ENCODE data around the gene CCDC181. TPM values are rescaled to one million over a fixed set of nuclear protein-coding genes. Genes with fewer than 3 reads are reported as not detected.

Gene CCDC181
- total RNA-seq, 1 experiment from 2014 or later = 2.9 TPM

DNA sequence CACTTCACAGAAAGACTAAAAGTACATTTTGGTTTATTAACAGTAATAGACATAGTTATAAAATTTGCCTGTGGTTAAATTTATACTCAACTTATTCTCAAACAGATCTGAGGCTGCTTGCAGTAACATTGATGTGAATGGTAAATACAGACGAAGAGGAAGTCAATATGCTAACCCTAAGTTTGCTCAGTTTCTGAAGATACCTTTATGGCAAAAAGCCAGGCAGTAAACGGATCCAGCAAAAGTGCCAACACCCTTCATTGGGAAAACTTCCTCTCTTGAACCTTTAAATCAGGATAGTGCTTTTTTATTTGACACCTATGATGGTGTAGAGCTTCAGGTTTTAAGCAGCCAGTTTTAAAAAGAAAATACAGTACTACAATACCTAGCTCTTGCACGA is 16.6 kb upstream of the CCDC181 start:
- DNase-seq = no peak
- H3K9me3 ChIP-seq (ENCODE audit: control insufficient read depth, low read depth, low read length) = no peaks in the 10 kb centered on the region
- no peak overlapping the region for H3K4me3 Mint-ChIP-seq
- H4K8ac ChIP-seq (replicated peaks; ENCODE audit: insufficient read length, low read depth, low read length) = no peak overlapping the region
- H3K18ac ChIP-seq (ENCODE audit: insufficient read length, low read depth, low read length) = no peak overlapping the region
- no peaks in the 10 kb centered on the region for H3K79me2 ChIP-seq (ENCODE audit: insufficient read depth, low read length)
- no peak overlapping the region for H2BK5ac ChIP-seq (ENCODE audit: insufficient read length, low read length)
- H3K9me3 Mint-ChIP-seq = peaks cover 0 to 7% of the 10 kb centered on the region in 2 experiments; a peak in 2 of 5 replicates
- peaks cover 2% of the 10 kb centered on the region for H3K27me3 Mint-ChIP-seq (ENCODE audit: low read depth)
- H3K27ac Mint-ChIP-seq = no peak overlapping the region
- H3K23me2 ChIP-seq (ENCODE audit: insufficient read length, low read depth, low read length, poor library complexity, severe bottlenecking) = no peaks in the 10 kb centered on the region
- H3K14ac ChIP-seq (ENCODE audit: insufficient read depth, low read length) = no peak overlapping the region
- no peak overlapping the region for H3K56ac ChIP-seq (ENCODE audit: insufficient read length, low read depth, low read length)
- H2BK15ac ChIP-seq (ENCODE audit: low read depth, low read length) = no peak overlapping the region
- H3K27ac ChIP-seq (ENCODE audit: insufficient read length, low read depth, low read length) = no peak overlapping the region
- no peaks in the 10 kb centered on the region for H3K27me3 ChIP-seq (ENCODE audit: insufficient read depth, low read length)
- no peak overlapping the region for H4K91ac ChIP-seq (ENCODE audit: insufficient read length, low read depth, low read length)
- H4K5ac ChIP-seq (ENCODE audit: insufficient read length, low read depth, low read length) = no peak overlapping the region
- H3K79me1 ChIP-seq (ENCODE audit: insufficient read depth, low read depth, low read length, poor library complexity, severe bottlenecking) = no peaks in the 10 kb centered on the region
- no peak overlapping the region for H3T11ph ChIP-seq (ENCODE audit: low read length)
- WGBS (ENCODE audit: extremely low coverage, insufficient read length, low lambda C conversion rate) = no CpG with 5 or more reads among the region's 3 CpGs
- no peaks in the 10 kb centered on the region for H4K20me1 ChIP-seq (ENCODE audit: control insufficient read depth, insufficient read depth, insufficient read length)
- no peaks in the 10 kb centered on the region for H3K4me1 ChIP-seq (ENCODE audit: insufficient read depth, low read length)
- TF ChIP-seq, protein P1, sequence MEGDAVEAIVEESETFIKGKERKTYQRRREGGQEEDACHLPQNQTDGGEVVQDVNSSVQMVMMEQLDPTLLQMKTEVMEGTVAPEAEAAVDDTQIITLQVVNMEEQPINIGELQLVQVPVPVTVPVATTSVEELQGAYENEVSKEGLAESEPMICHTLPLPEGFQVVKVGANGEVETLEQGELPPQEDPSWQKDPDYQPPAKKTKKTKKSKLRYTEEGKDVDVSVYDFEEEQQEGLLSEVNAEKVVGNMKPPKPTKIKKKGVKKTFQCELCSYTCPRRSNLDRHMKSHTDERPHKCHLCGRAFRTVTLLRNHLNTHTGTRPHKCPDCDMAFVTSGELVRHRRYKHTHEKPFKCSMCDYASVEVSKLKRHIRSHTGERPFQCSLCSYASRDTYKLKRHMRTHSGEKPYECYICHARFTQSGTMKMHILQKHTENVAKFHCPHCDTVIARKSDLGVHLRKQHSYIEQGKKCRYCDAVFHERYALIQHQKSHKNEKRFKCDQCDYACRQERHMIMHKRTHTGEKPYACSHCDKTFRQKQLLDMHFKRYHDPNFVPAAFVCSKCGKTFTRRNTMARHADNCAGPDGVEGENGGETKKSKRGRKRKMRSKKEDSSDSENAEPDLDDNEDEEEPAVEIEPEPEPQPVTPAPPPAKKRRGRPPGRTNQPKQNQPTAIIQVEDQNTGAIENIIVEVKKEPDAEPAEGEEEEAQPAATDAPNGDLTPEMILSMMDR (conservative IDR thresholded peaks at IDR 0.05) = no peak
- no peak overlapping the region for H3K4me2 ChIP-seq (ENCODE audit: insufficient read depth, insufficient read length, low read length)
- H3K4me1 Mint-ChIP-seq = no peaks in the 10 kb centered on the region
- H3K23ac ChIP-seq (ENCODE audit: insufficient read length, low read depth, low read length) = no peak overlapping the region
- H2BK12ac ChIP-seq (ENCODE audit: insufficient read length, low read depth, low read length) = no peak overlapping the region
- no peak overlapping the region for H2BK20ac ChIP-seq (ENCODE audit: low read depth, low read length, poor library complexity, severe bottlenecking)
- H3K4ac ChIP-seq (ENCODE audit: low read depth, low read length) = no peak overlapping the region
- no peak overlapping the region for H2AK5ac ChIP-seq (ENCODE audit: insufficient read length, low read length)
- no peak overlapping the region for H2BK120ac ChIP-seq (ENCODE audit: low read depth, low read length, poor library complexity, severe bottlenecking)
- H2AFZ ChIP-seq (ENCODE audit: low read length) = no peak overlapping the region
- H3K9ac ChIP-seq (ENCODE audit: extremely low read depth, insufficient read length, low read length) = no peak overlapping the region
- no peaks in the 10 kb centered on the region for H3K36me3 Mint-ChIP-seq (ENCODE audit: insufficient read depth in 1 of 3, low read depth in 3 of 3)

All from H9 (cell line).